Measurements from ENCODE around the gene PCDHGB5.

DNA sequence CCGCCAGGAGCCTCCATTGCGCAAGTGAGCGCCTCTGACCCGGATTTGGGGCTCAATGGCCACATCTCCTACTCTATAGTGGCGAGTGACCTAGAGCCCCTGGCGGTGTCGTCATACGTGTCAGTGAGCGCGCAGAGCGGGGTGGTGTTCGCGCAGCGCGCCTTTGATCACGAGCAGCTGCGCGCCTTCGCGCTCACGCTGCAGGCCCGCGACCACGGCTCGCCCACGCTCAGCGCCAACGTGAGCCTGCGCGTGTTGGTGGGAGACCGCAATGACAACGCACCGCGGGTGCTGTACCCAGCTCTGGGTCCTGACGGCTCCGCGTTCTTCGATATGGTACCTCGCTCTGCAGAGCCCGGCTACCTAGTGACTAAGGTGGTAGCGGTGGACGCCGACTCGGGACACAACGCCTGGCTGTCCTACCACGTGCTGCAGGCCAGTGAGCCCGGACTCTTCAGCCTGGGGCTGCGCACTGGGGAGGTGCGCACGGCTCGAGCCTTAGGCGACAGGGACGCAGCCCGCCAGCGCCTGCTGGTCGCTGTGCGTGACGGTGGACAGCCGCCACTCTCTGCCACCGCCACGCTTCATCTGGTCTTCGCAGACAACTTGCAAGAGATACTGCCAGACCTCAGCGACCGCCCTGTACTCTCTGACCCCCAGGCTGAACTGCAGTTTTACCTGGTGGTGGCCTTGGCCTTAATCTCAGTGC lies 12.0 kb downstream of the PCDHGB5 start:
- TF ChIP-seq, protein P1, sequence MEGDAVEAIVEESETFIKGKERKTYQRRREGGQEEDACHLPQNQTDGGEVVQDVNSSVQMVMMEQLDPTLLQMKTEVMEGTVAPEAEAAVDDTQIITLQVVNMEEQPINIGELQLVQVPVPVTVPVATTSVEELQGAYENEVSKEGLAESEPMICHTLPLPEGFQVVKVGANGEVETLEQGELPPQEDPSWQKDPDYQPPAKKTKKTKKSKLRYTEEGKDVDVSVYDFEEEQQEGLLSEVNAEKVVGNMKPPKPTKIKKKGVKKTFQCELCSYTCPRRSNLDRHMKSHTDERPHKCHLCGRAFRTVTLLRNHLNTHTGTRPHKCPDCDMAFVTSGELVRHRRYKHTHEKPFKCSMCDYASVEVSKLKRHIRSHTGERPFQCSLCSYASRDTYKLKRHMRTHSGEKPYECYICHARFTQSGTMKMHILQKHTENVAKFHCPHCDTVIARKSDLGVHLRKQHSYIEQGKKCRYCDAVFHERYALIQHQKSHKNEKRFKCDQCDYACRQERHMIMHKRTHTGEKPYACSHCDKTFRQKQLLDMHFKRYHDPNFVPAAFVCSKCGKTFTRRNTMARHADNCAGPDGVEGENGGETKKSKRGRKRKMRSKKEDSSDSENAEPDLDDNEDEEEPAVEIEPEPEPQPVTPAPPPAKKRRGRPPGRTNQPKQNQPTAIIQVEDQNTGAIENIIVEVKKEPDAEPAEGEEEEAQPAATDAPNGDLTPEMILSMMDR (IDR thresholded peaks at IDR 0.05; ENCODE audit: insufficient read depth, low read length, poor library complexity, severe bottlenecking) = no peak
- no peak for TF ChIP-seq EZH2phosphoT487 (conservative IDR thresholded peaks at IDR 0.05; ENCODE audit: low read length)
